Uterus (tissue), 2 donors: Measurements from ENCODE around the gene SHROOM4.

Source experiments
- CTCF ChIP-seq, 4 experiments: fragments of 200-600 bp in 2 of 4; fragments of 450-650 bp in 2 of 4; sonication (generic) in 2 of 4; IDR thresholded peaks; one replicate each; pipeline ENCODE4 v1.5.1; 2016 to 2019; ENCODE audit warnings: antibody characterized with exemption in 4 of 4, mild to moderate bottlenecking in 2 of 4, moderate library complexity in 1 of 4
- POLR2A ChIP-seq, 2 donors: fragments of 450-650 bp; IDR thresholded peaks; one replicate each; pipeline ENCODE4 v1.6.1; 2016; ENCODE audit warnings: antibody characterized with exemption in 2 of 2, mild to moderate bottlenecking in 1 of 2, moderate library complexity in 1 of 2

GRCh38 chrX:50762578-50762977, 51.4 kb downstream of the SHROOM4 start:
- TF ChIP-seq CTCF (IDR thresholded peaks at IDR 0.05): no peak
- TF ChIP-seq POLR2A (IDR thresholded peaks at IDR 0.05): no peak
